SK-N-SH (cell line): ENCODE measurements around the gene SPINK4. TPM values are rescaled to one million over a fixed set of nuclear protein-coding genes. Genes with fewer than 3 reads are reported as not detected.

Source experiments
- CTCF ChIA-PET: fragments of 300-600, 350-600 bp; formaldehyde crosslinking; extraction: SDS; loops from one replicate; lab custom pipeline; 2021; lab: Yijun Ruan, JAX
- POLR2A ChIA-PET: fragments of 350-600 bp; sonication (Branson Sonifier 250); formaldehyde crosslinking; extraction: SDS; loops from one replicate; lab custom pipeline; 2020; ENCODE audit warnings: antibody characterized with exemption, inconsistent platforms; lab: Yijun Ruan, JAX
- DNase-seq: peaks from one replicate; pipeline ENCODE4 v3.0.0; 2012
- H2AFZ ChIP-seq: fragments of 200-600 bp; sonication (generic); 2 replicates; pipeline ENCODE4 v1.8.1; 2016; ENCODE audit warnings: antibody characterized with exemption, mild to moderate bottlenecking, low read depth
- H3F3A ChIP-seq: fragments of 200-600 bp; sonication (generic); replicated peaks from 2 replicates; pipeline ENCODE3; 2016; ENCODE audit warnings: antibody characterized with exemption, mild to moderate bottlenecking; ENCODE audit not compliant: insufficient read depth
- H3K27ac ChIP-seq, 2 experiments: fragments of 200-500 bp in 1 of 2; fragments of 200-600 bp in 1 of 2; sonication (Bioruptor generic) in 1 of 2; sonication (generic), shearing (Covaris generic) in 1 of 2; 2 replicates each; pipeline versions ENCODE4 v1.5.1 to v1.6.1; 2014 to 2016; ENCODE audit warnings: low read depth in 2 of 2, inconsistent platforms in 1 of 2, low read length in 1 of 2, mild to moderate bottlenecking in 1 of 2, mixed read lengths in 1 of 2
- H3K27me3 ChIP-seq: fragments of 200-600 bp; sonication (generic), shearing (Covaris generic); 2 replicates; pipeline ENCODE4 v1.6.1; 2016; ENCODE audit warnings: mixed run types; ENCODE audit not compliant: insufficient read depth
- H3K36me3 ChIP-seq, 2 experiments: fragments of 200-500 bp in 1 of 2; fragments of 200-600 bp in 1 of 2; sonication (Bioruptor generic) in 1 of 2; sonication (generic) in 1 of 2; replicated peaks in 1 of 2; 2 replicates each; pipeline versions ENCODE3 to v1.5.1; 2014 to 2016; ENCODE audit warnings: low read length in 1 of 2, mild to moderate bottlenecking in 1 of 2; ENCODE audit not compliant: insufficient read depth in 2 of 2, control insufficient read depth in 1 of 2
- H3K4me1 ChIP-seq, 2 experiments: fragments of 200-500 bp in 1 of 2; fragments of 200-600 bp in 1 of 2; sonication (Bioruptor generic) in 1 of 2; sonication (generic), shearing (Covaris generic) in 1 of 2; 2 replicates each; pipeline versions ENCODE4 v1.5.1 to v1.6.1; 2014 to 2016; ENCODE audit warnings: low read depth in 1 of 2, low read length in 1 of 2, mixed run types in 1 of 2; ENCODE audit not compliant: insufficient read depth in 2 of 2, control insufficient read depth in 1 of 2
- H3K4me2 ChIP-seq: fragments of 200-600 bp; sonication (generic), shearing (Covaris generic); 2 replicates; pipeline ENCODE4 v1.6.1; 2017; ENCODE audit warnings: mixed run types
- H3K4me3 ChIP-seq, 2 experiments: fragments of 200-500 bp in 1 of 2; fragments of 200-600 bp in 1 of 2; sonication (Bioruptor generic) in 1 of 2; sonication (generic), shearing (Covaris generic) in 1 of 2; 2 replicates each; pipeline versions ENCODE4 v1.5.1 to v1.8.1; 2014 to 2016; ENCODE audit warnings: low read depth in 2 of 2, inconsistent platforms in 1 of 2, low read length in 1 of 2, mild to moderate bottlenecking in 1 of 2, mixed read lengths in 1 of 2, moderate library complexity in 1 of 2
- H3K79me2 ChIP-seq: fragments of 200-600 bp; sonication (generic); 2 replicates; pipeline ENCODE4 v1.8.1; 2017; ENCODE audit warnings: mild to moderate bottlenecking; ENCODE audit not compliant: insufficient read depth
- H3K9ac ChIP-seq: fragments of 200-600 bp; sonication (generic); 2 replicates; pipeline ENCODE4 v1.6.1; 2017; ENCODE audit warnings: mixed run types
- H3K9me2 ChIP-seq: fragments of 200-600 bp; sonication (generic); 2 replicates; pipeline ENCODE4 v1.6.1; 2017; ENCODE audit warnings: mixed run types
- H3K9me3 ChIP-seq: fragments of 200-600 bp; sonication (generic); 2 replicates; pipeline ENCODE4 v1.6.1; 2017; ENCODE audit warnings: mixed run types, mild to moderate bottlenecking, moderate library complexity
- H4K20me1 ChIP-seq: fragments of 200-600 bp; sonication (generic); 2 replicates; pipeline ENCODE4 v1.6.1; 2017; ENCODE audit warnings: mild to moderate bottlenecking, mixed run types; ENCODE audit not compliant: insufficient read depth
- CHD2 ChIP-seq: fragments of 150-350 bp; IDR thresholded peaks from 2 replicates; pipeline ENCODE4 v1.6.1; 2018; ENCODE audit warnings: low read length; ENCODE audit not compliant: partially characterized antibody
- CTCF ChIP-seq: fragments of 200-600 bp; sonication (generic); IDR thresholded peaks from 2 replicates; pipeline ENCODE4 v1.6.1; 2017; ENCODE audit warnings: antibody characterized with exemption, mild to moderate bottlenecking, moderate library complexity
- ELF1 ChIP-seq: IDR thresholded peaks from 2 replicates; pipeline ENCODE4 v1.4.0; 2012
- EZH2phosphoT487 ChIP-seq: fragments of 200-600 bp; sonication (generic); IDR thresholded peaks from 2 replicates; pipeline ENCODE4 v1.6.1; 2017; ENCODE audit warnings: low read depth, mixed run types, mild to moderate bottlenecking, antibody characterized with exemption, moderate library complexity, borderline replicate concordance
- MAX ChIP-seq: IDR thresholded peaks from 2 replicates; pipeline ENCODE4 v1.4.0; 2012; ENCODE audit warnings: low read depth
- MXI1 ChIP-seq: IDR thresholded peaks from 2 replicates; pipeline ENCODE4 v1.6.1; 2012; ENCODE audit warnings: mild to moderate bottlenecking, low read depth, low read length, improper control_type of control experiment
- NRF1 ChIP-seq: IDR thresholded peaks from 2 replicates; pipeline ENCODE4 v1.6.1; 2012; ENCODE audit warnings: low read depth, mild to moderate bottlenecking, low read length
- POLR2AphosphoS5 ChIP-seq: IDR thresholded peaks from 2 replicates; pipeline ENCODE4 v1.6.1; 2012; ENCODE audit warnings: low read depth, low read length
- RAD21 ChIP-seq: IDR thresholded peaks from 2 replicates; pipeline ENCODE4 v1.6.1; 2012; ENCODE audit warnings: mild to moderate bottlenecking, low read length
- RCOR1 ChIP-seq: fragments of 150-350 bp; IDR thresholded peaks from 2 replicates; pipeline ENCODE4 v1.6.1; 2017; ENCODE audit warnings: antibody characterized with exemption, low read length
- RFX5 ChIP-seq: IDR thresholded peaks from 2 replicates; pipeline ENCODE4 v1.6.1; 2012; ENCODE audit warnings: mild to moderate bottlenecking, improper control_type of control experiment, low read length
- RXRA ChIP-seq: IDR thresholded peaks from 2 replicates; pipeline ENCODE4 v1.4.0; 2012; ENCODE audit warnings: low read depth, mild to moderate bottlenecking, borderline replicate concordance
- TAF1 ChIP-seq: IDR thresholded peaks from 2 replicates; pipeline ENCODE4 v1.6.1; 2012; ENCODE audit warnings: low read depth, mild to moderate bottlenecking, low read length, moderate library complexity, borderline replicate concordance
- USF2 ChIP-seq: fragments of 150-350 bp; IDR thresholded peaks from 2 replicates; pipeline ENCODE4 v1.6.1; 2017; ENCODE audit warnings: antibody characterized with exemption, low read length, low read depth, borderline replicate concordance
- ZBTB33 ChIP-seq: IDR thresholded peaks from 2 replicates; pipeline ENCODE4 v1.4.0; 2012; ENCODE audit warnings: low read depth, borderline replicate concordance
- WGBS: methylation state at CpG from one replicate; pipeline ENCODE4 v1.1.6; 2017; ENCODE audit warnings: low lambda C conversion rate; 5-methylcytosine and 5-hydroxymethylcytosine counted together
- polyA plus RNA-seq, 3 experiments: library from polyadenylated mRNA; depleted of rRNA; stranded (reverse); fragments of >200 nt; gene quantifications; 2 replicates each; pipeline ENCODE4 v1.2.3, GENCODE V29; 2012

The SPINK4 gene
- polyA plus RNA-seq, 1 of the 3 experiments (the other 2 are of a cell fraction), result not detected

GRCh38 chr9:33255014-33255413, 15.0 kb downstream of the SPINK4 start:
- H3K4me2 ChIP-seq, result no peak overlapping the region
- no peak overlapping the region for H2AFZ ChIP-seq
- no peak for DNase-seq
- H3K9me3 ChIP-seq, result no peaks in the 10 kb centered on the region
- peaks cover 45 to 63% of the 10 kb centered on the region in 2 experiments for H3K36me3 ChIP-seq
- no peaks in the 10 kb centered on the region for H3K9me2 ChIP-seq
- no peak overlapping the region for H3K4me3 ChIP-seq
- no peak overlapping the region for H3K27ac ChIP-seq
- TF ChIP-seq ZBTB33 (no peak), RXRA (no peak), RCOR1 (no peak), CHD2 (no peak), RAD21 (no peak), MXI1 (no peak), CTCF (no peak), USF2 (no peak), POLR2AphosphoS5 (no peak), EZH2phosphoT487 (no peak), TAF1 (no peak), RFX5 (no peak), MAX (no peak), NRF1 (no peak), ELF1 (no peak)
- H3K9ac ChIP-seq, result no peak overlapping the region
- no peaks in the 10 kb centered on the region for H3K4me1 ChIP-seq
- ChIA-PET CTCF (no interaction called here), POLR2A (no interaction called here)
- WGBS, result 93% methylated on average over 8 of the region's 8 CpGs
- no peaks in the 10 kb centered on the region for H3K27me3 ChIP-seq
- peaks cover 5% of the 10 kb centered on the region for H3F3A ChIP-seq
- H4K20me1 ChIP-seq, result no peaks in the 10 kb centered on the region
- no peaks in the 10 kb centered on the region for H3K79me2 ChIP-seq
